H9 (cell line): ENCODE measurements around the gene FOXD1. TPM values are rescaled to one million over a fixed set of nuclear protein-coding genes. Genes with fewer than 3 reads are reported as not detected.

Source experiments
- DNase-seq: peaks from one replicate; pipeline ENCODE4 v3.0.0-alpha.2; 2017
- H2AFZ ChIP-seq: one replicate; pipeline ENCODE4 v1.6.1; 2013; ENCODE audit warnings: mild to moderate bottlenecking, low read length, control low read depth, moderate library complexity
- H2AK5ac ChIP-seq: 2 replicates; pipeline ENCODE4 v1.6.1; 2013; ENCODE audit warnings: low read length, control low read depth, mixed read lengths; ENCODE audit not compliant: insufficient read length
- H2BK120ac ChIP-seq: one replicate; pipeline ENCODE4 v1.6.1; 2013; ENCODE audit warnings: low read depth, mild to moderate bottlenecking, low read length, control low read depth, inconsistent platforms; ENCODE audit not compliant: poor library complexity, severe bottlenecking
- H2BK12ac ChIP-seq: 2 replicates; pipeline ENCODE4 v1.6.1; 2013; ENCODE audit warnings: low read length, control low read depth, mixed read lengths, low read depth; ENCODE audit not compliant: insufficient read length
- H2BK15ac ChIP-seq: 2 replicates; pipeline ENCODE4 v1.6.1; 2013; ENCODE audit warnings: low read depth, low read length, control low read depth
- H2BK20ac ChIP-seq: one replicate; pipeline ENCODE4 v1.6.1; 2013; ENCODE audit warnings: low read depth, mild to moderate bottlenecking, low read length, control low read depth, inconsistent platforms; ENCODE audit not compliant: poor library complexity, severe bottlenecking
- H2BK5ac ChIP-seq: 2 replicates; pipeline ENCODE4 v1.6.1; 2013; ENCODE audit warnings: low read length, control low read depth, mixed read lengths; ENCODE audit not compliant: insufficient read length
- H3K14ac ChIP-seq: 2 replicates; pipeline ENCODE4 v1.6.1; 2013; ENCODE audit warnings: low read length, control low read depth; ENCODE audit not compliant: insufficient read depth
- H3K18ac ChIP-seq: 2 replicates; pipeline ENCODE4 v1.6.1; 2013; ENCODE audit warnings: low read depth, mild to moderate bottlenecking, mixed read lengths, low read length, control low read depth; ENCODE audit not compliant: insufficient read length
- H3K23ac ChIP-seq: 2 replicates; pipeline ENCODE4 v1.6.1; 2013; ENCODE audit warnings: low read length, control low read depth, mixed read lengths, low read depth; ENCODE audit not compliant: insufficient read length
- H3K23me2 ChIP-seq: 2 replicates; pipeline ENCODE4 v1.6.1; 2013; ENCODE audit warnings: low read depth, mild to moderate bottlenecking, mixed read lengths, low read length, control low read depth; ENCODE audit not compliant: insufficient read length, poor library complexity, severe bottlenecking
- H3K27ac ChIP-seq: 2 replicates; pipeline ENCODE4 v1.5.1; 2013; ENCODE audit warnings: low read length, control low read depth, mixed read lengths, low read depth; ENCODE audit not compliant: insufficient read length
- H3K27me3 ChIP-seq: 2 replicates; pipeline ENCODE4 v1.6.1; 2013; ENCODE audit warnings: low read length, control low read depth, inconsistent platforms; ENCODE audit not compliant: insufficient read depth
- H3K4ac ChIP-seq: 2 replicates; pipeline ENCODE4 v1.6.1; 2013; ENCODE audit warnings: low read depth, mild to moderate bottlenecking, control low read depth, inconsistent platforms, low read length, moderate library complexity
- H3K4me1 ChIP-seq: 2 replicates; pipeline ENCODE4 v1.6.1; 2013; ENCODE audit warnings: low read length, control low read depth, inconsistent platforms; ENCODE audit not compliant: insufficient read depth
- H3K4me2 ChIP-seq: 2 replicates; pipeline ENCODE4 v1.6.1; 2013; ENCODE audit warnings: low read length, control low read depth, mixed read lengths; ENCODE audit not compliant: insufficient read length, insufficient read depth
- H3K56ac ChIP-seq: 2 replicates; pipeline ENCODE4 v1.6.1; 2013; ENCODE audit warnings: low read depth, mild to moderate bottlenecking, mixed read lengths, low read length, control low read depth; ENCODE audit not compliant: insufficient read length
- H3K79me1 ChIP-seq: 2 replicates; pipeline ENCODE4 v1.6.1; 2013; ENCODE audit warnings: low read depth, mild to moderate bottlenecking, moderate library complexity, low read length, control low read depth, inconsistent platforms; ENCODE audit not compliant: insufficient read depth, poor library complexity, severe bottlenecking
- H3K79me2 ChIP-seq: 2 replicates; pipeline ENCODE4 v1.6.1; 2013; ENCODE audit warnings: low read length, control low read depth, inconsistent platforms; ENCODE audit not compliant: insufficient read depth
- H3K9ac ChIP-seq: 2 replicates; pipeline ENCODE4 v1.6.1; 2013; ENCODE audit warnings: low read length, control low read depth, mixed read lengths; ENCODE audit not compliant: insufficient read length; ENCODE audit errors: extremely low read depth
- H3K9me3 ChIP-seq: one replicate; pipeline ENCODE4 v1.6.1; 2013; ENCODE audit warnings: low read depth, low read length, inconsistent platforms; ENCODE audit not compliant: control insufficient read depth
- H3T11ph ChIP-seq: one replicate; pipeline ENCODE4 v1.6.1; 2013; ENCODE audit warnings: mild to moderate bottlenecking, low read length, control low read depth, inconsistent platforms
- H4K20me1 ChIP-seq: one replicate; pipeline ENCODE4 v1.6.1; 2013; ENCODE audit not compliant: control insufficient read depth, insufficient read length, insufficient read depth
- H4K5ac ChIP-seq: 2 replicates; pipeline ENCODE4 v1.6.1; 2013; ENCODE audit warnings: low read depth, mild to moderate bottlenecking, mixed read lengths, low read length, control low read depth; ENCODE audit not compliant: insufficient read length
- H4K8ac ChIP-seq: replicated peaks from 2 replicates; pipeline ENCODE4 v1.6.1; 2013; ENCODE audit warnings: low read length, control low read depth, mixed read lengths, low read depth; ENCODE audit not compliant: insufficient read length
- H4K91ac ChIP-seq: 2 replicates; pipeline ENCODE4 v1.6.1; 2013; ENCODE audit warnings: low read depth, mild to moderate bottlenecking, moderate library complexity, mixed read lengths, low read length, control low read depth; ENCODE audit not compliant: insufficient read length
- H3K27ac Mint-ChIP-seq, 3 experiments: 2 replicates in 2 of 3; 3 replicates in 1 of 3; pipeline ENCODE4 v1.8.0; 2020 to 2021; ENCODE audit warnings: mixed read lengths in 3 of 3, mild to moderate bottlenecking in 1 of 3, moderate library complexity in 1 of 3
- H3K27me3 Mint-ChIP-seq: 2 replicates; pipeline ENCODE4 v1.8.0; 2021; ENCODE audit warnings: low read depth, mild to moderate bottlenecking, moderate library complexity, mixed read lengths
- H3K36me3 Mint-ChIP-seq, 3 experiments: 2 replicates in 2 of 3; 3 replicates in 1 of 3; pipeline ENCODE4 v1.8.0; 2020 to 2021; ENCODE audit warnings: low read depth in 3 of 3, mixed read lengths in 3 of 3; ENCODE audit not compliant: insufficient read depth in 1 of 3
- H3K4me1 Mint-ChIP-seq, 2 experiments: 2 replicates each; pipeline ENCODE4 v1.8.0; 2020; ENCODE audit warnings: mixed read lengths in 2 of 2
- H3K4me3 Mint-ChIP-seq, 2 experiments: 2 replicates in 1 of 2; 3 replicates in 1 of 2; pipeline ENCODE4 v1.8.0; 2020 to 2021; ENCODE audit warnings: mild to moderate bottlenecking in 2 of 2, mixed read lengths in 2 of 2, moderate library complexity in 1 of 2
- H3K9me3 Mint-ChIP-seq, 2 experiments: 2 replicates in 1 of 2; 3 replicates in 1 of 2; pipeline ENCODE4 v1.8.0; 2020; ENCODE audit warnings: mild to moderate bottlenecking in 2 of 2, mixed read lengths in 2 of 2, moderate library complexity in 1 of 2
- WGBS: extraction: QIAGEN DNeasy Blood & Tissue Kit; methylation state at CpG from one replicate; pipeline ENCODE4 v1.1.7; 2013; ENCODE audit warnings: missing lambda C conversion rate, low lambda C conversion rate, mixed read lengths; ENCODE audit not compliant: insufficient read length; ENCODE audit errors: extremely low coverage; 5-methylcytosine and 5-hydroxymethylcytosine counted together
- total RNA-seq: library from RNA; stranded (reverse); gene quantifications from 2 replicates; pipeline ENCODE4 v1.2.1, GENCODE V29; 2021
- TF ChIP-seq, protein P1 (sequence below): fragments of 200-600 bp; sonication (generic); conservative IDR thresholded peaks from 3 replicates; pipeline ENCODE4 v1.8.0; 2021; ENCODE audit warnings: antibody characterized with exemption, mild to moderate bottlenecking

The FOXD1 gene
- total RNA-seq, 1 experiment from 2014 or later = 0.20 TPM

DNA sequence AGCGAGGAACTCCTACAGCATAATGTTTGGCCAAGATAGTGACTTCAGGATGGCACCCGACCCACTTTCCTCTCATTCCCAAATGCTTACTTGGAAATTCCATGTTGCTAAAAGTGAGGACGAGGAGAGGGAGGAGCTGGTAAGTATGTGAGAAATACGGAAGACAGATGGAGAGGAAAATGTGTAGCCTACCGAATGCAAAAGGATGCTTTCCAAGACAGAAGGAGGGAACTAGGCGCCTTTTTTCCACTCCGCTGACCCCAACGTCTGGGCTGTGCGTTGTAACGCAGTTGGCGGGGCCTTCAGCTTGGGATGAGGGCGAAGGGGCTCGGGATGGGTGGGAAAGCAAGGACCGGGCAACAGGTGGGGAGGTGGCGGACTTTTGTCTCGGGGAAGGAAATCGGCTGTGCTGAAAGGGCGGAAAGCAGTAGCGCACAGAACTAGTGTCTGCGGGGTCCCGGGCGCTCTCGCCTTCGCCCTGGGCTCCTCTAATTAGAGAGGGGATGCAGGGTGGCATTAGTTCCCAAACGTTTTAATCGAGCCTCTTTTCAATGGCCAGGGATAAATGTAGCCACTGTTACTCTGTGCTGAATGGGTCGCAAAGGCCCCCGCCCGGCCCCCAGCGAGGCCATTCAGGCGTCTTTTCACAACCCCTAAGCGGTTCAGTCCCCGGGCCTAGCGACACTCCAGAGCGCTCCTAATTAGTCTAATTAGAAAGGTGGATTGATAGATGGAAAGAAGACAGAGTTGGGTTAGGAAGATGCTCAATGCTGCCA is 12.6 kb downstream of the FOXD1 start:
- H4K8ac ChIP-seq = no peak overlapping the region
- peaks cover 18 to 23% of the 10 kb centered on the region in 2 experiments for H3K4me1 Mint-ChIP-seq
- H3K27me3 Mint-ChIP-seq = peaks cover 98% of the 10 kb centered on the region
- peaks cover 11 to 19% of the 10 kb centered on the region in 2 experiments for H3K9me3 Mint-ChIP-seq
- H2BK15ac ChIP-seq = no peak overlapping the region; the same call in 1 of the 2 replicates
- H2AFZ ChIP-seq = no peak overlapping the region
- no peaks in the 10 kb centered on the region for H3K79me1 ChIP-seq
- H3K4me1 ChIP-seq = no peaks in the 10 kb centered on the region
- H3K4ac ChIP-seq = no peak overlapping the region
- no peak overlapping the region for H4K5ac ChIP-seq
- no peak overlapping the region for H2BK120ac ChIP-seq
- no peak overlapping the region for H2AK5ac ChIP-seq
- no CpG with 5 or more reads among the region's 35 CpGs for WGBS
- DNase-seq = peak; percentile 57
- peaks cover 8% of the 10 kb centered on the region for H3K23me2 ChIP-seq
- H3K27me3 ChIP-seq = peaks cover 60% of the 10 kb centered on the region
- no peak overlapping the region for H2BK5ac ChIP-seq
- no peak overlapping the region for H3K14ac ChIP-seq
- peak overlapping the region; percentile 23 for H3K4me2 ChIP-seq
- no peaks in the 10 kb centered on the region for H4K20me1 ChIP-seq
- H3K79me2 ChIP-seq = no peaks in the 10 kb centered on the region
- H3K23ac ChIP-seq = no peak overlapping the region
- H3K9me3 ChIP-seq = no peaks in the 10 kb centered on the region
- H3T11ph ChIP-seq = no peak overlapping the region
- no peak overlapping the region for H3K9ac ChIP-seq
- no peak overlapping the region for H2BK20ac ChIP-seq
- H3K36me3 Mint-ChIP-seq = no peaks in the 10 kb centered on the region; a peak in 1 of 7 replicates
- no peak overlapping the region for H3K27ac Mint-ChIP-seq
- H2BK12ac ChIP-seq = no peak overlapping the region
- H3K4me3 Mint-ChIP-seq = peak overlapping the region; percentile 36 to 69
- H4K91ac ChIP-seq = no peak overlapping the region
- H3K18ac ChIP-seq = no peak overlapping the region
- H3K27ac ChIP-seq = no peak overlapping the region
- TF ChIP-seq, protein P1, sequence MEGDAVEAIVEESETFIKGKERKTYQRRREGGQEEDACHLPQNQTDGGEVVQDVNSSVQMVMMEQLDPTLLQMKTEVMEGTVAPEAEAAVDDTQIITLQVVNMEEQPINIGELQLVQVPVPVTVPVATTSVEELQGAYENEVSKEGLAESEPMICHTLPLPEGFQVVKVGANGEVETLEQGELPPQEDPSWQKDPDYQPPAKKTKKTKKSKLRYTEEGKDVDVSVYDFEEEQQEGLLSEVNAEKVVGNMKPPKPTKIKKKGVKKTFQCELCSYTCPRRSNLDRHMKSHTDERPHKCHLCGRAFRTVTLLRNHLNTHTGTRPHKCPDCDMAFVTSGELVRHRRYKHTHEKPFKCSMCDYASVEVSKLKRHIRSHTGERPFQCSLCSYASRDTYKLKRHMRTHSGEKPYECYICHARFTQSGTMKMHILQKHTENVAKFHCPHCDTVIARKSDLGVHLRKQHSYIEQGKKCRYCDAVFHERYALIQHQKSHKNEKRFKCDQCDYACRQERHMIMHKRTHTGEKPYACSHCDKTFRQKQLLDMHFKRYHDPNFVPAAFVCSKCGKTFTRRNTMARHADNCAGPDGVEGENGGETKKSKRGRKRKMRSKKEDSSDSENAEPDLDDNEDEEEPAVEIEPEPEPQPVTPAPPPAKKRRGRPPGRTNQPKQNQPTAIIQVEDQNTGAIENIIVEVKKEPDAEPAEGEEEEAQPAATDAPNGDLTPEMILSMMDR = no peak
- no peak overlapping the region for H3K56ac ChIP-seq
